Prostate gland (tissue), 2 donors: ENCODE data around the gene PRKCD. TPM values are rescaled to one million over a fixed set of nuclear protein-coding genes. Genes with fewer than 3 reads are reported as not detected.

ENCODE experiments used
- DNase-seq: peaks from one replicate; pipeline ENCODE4 v3.0.0-alpha.2; 2019; ENCODE audit warnings: low spot score
- H3K27ac ChIP-seq, 2 donors: fragments of 200-600 bp; sonication (generic); 2 replicates each; pipeline ENCODE4 v1.5.1; 2017 to 2019
- H3K27me3 ChIP-seq: fragments of 200-600 bp; sonication (generic); replicated peaks from 2 replicates; pipeline ENCODE4 v1.5.1; 2019; ENCODE audit not compliant: insufficient read depth
- H3K36me3 ChIP-seq, 2 donors: fragments of 200-600 bp; sonication (generic); 1 replicate in 1 of 2; 2 replicates in 1 of 2; pipeline versions ENCODE4 v1.5.1 to v1.8.1; 2017 to 2019
- H3K4me1 ChIP-seq: fragments of 200-600 bp; sonication (generic); replicated peaks from 2 replicates; pipeline ENCODE4 v1.5.1; 2019
- H3K4me3 ChIP-seq, 2 donors: fragments of 200-600 bp; sonication (generic); 2 replicates each; pipeline ENCODE4 v1.5.1; 2017 to 2019
- H3K9me3 ChIP-seq: fragments of 200-600 bp; sonication (generic); 2 replicates; pipeline ENCODE4 v1.5.1; 2017
- CTCF ChIP-seq, 4 experiments: fragments of 200-600 bp in 2 of 4; fragments of 450-650 bp in 2 of 4; sonication (generic) in 2 of 4; IDR thresholded peaks; 1 replicate in 3 of 4; 2 replicates in 1 of 4; pipeline ENCODE4 v1.5.1; 2016 to 2019; ENCODE audit warnings: antibody characterized with exemption in 4 of 4, mild to moderate bottlenecking in 2 of 4, moderate library complexity in 2 of 4
- POLR2A ChIP-seq: fragments of 450-650 bp; IDR thresholded peaks from one replicate; pipeline ENCODE4 v1.6.1; 2016; ENCODE audit warnings: antibody characterized with exemption, mild to moderate bottlenecking
- POLR2AphosphoS5 ChIP-seq: sonication (generic); formaldehyde crosslinking; IDR thresholded peaks from one replicate; pipeline ENCODE4 v1.6.1; 2017; ENCODE audit warnings: antibody characterized with exemption
- WGBS: methylation state at CpG from one replicate; pipeline ENCODE4 v1.1.5; 2018; 5-methylcytosine and 5-hydroxymethylcytosine counted together
- intact Hi-C: fragments of 100-400 bp; cut with DNase I; formaldehyde crosslinking; loops from one replicate; pipeline ENCODE4 v1.14.2; 2022
- total RNA-seq, 2 donors: library from RNA; depleted of rRNA; stranded (reverse); fragments of >200 nt; gene quantifications; one replicate each; pipeline ENCODE4 v1.1.0, GENCODE V29; 2016

Gene PRKCD
- total RNA-seq, 2 donors from 2014 or later, result 33.4 to 57.9 TPM

DNA sequence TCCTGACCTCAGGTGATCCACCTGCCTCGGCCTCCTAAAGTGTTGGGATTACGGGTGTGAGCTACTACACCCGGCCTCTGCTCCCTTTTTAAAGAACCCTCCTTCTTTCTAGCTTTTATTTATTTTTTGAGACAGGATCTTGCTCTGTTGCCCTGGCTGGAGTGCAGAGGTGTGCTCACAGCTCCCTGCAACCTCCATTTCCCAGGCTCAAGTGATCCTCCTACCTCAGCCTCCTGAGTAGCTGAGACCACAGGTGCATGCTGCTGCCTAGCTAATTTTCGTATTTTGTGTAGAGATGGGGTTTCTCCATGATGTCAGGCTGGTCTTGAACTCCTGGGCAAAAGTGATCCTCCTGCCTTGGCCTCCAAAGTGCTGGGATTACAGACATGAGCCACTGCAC lies 60.3 kb downstream of the PRKCD start:
- 92% methylated on average over 4 of the region's 4 CpGs for WGBS
- intact Hi-C loops, result loop anchor here (10.0 kb wide), 1 partner anchor 123 kb away; the partner anchor contains the start of gene DCP1A
- Histone ChIP-seq H3K9me3 (no peaks in the 10 kb centered on the region), H3K36me3 (peaks cover 0 to 13% of the 10 kb centered on the region in 2 donors), H3K27me3 (no peaks in the 10 kb centered on the region), H3K4me1 (no peaks in the 10 kb centered on the region), H3K27ac (no peak overlapping the region), H3K4me3 (no peak overlapping the region)
- DNase-seq, result no peak
- no peak for TF ChIP-seq POLR2A
- no peak for TF ChIP-seq POLR2AphosphoS5
- no peak for TF ChIP-seq CTCF (IDR thresholded peaks at IDR 0.05)

DNA sequence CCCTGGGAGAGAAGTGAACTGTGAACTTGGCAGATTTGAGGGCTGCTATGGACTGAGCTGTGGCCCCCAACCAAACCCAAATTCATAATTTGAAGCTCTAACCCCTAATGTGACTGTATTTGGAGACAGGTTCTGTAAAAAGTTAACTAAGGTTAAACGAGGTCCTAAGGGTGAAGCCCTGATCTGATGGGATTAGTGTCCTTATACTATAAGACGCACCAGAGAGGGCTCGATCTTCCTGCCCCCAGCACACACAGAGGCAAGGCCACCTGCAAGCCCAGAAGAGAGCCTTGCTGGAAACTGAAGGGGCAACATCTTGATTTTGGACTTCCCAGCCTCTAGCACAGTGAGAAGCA lies 60.8 kb downstream of the PRKCD start:
- no peak overlapping the region for H3K27ac ChIP-seq
- 89% methylated on average over 3 of the region's 3 CpGs for WGBS
- TF ChIP-seq POLR2A, result no peak
- TF ChIP-seq POLR2AphosphoS5, result no peak
- no peak for TF ChIP-seq CTCF (IDR thresholded peaks at IDR 0.05)
- H3K4me1 ChIP-seq, result no peaks in the 10 kb centered on the region
- no peaks in the 10 kb centered on the region for H3K27me3 ChIP-seq
- H3K9me3 ChIP-seq, result no peaks in the 10 kb centered on the region
- intact Hi-C loops, result loop anchor here (10.0 kb wide), 1 partner anchor 123 kb away; the partner anchor contains the start of gene DCP1A
- peaks cover 0 to 18% of the 10 kb centered on the region in 2 donors for H3K36me3 ChIP-seq
- H3K4me3 ChIP-seq, result no peak overlapping the region
- no peak for DNase-seq

- intact Hi-C loops, result loop anchor here (10.0 kb wide), 1 partner anchor 122 kb away; the partner anchor contains the start of gene DCP1A
- TF ChIP-seq POLR2AphosphoS5 (no peak), POLR2A (no peak), CTCF (IDR thresholded peaks at IDR 0.05) (no peak)
- no peak for DNase-seq
- H3K4me3 ChIP-seq, result no peak overlapping the region
- no peaks in the 10 kb centered on the region for H3K4me1 ChIP-seq
- no peaks in the 10 kb centered on the region for H3K27me3 ChIP-seq
- WGBS, result 90% methylated on average over 12 of the region's 12 CpGs
- H3K27ac ChIP-seq, result no peak overlapping the region
- peaks cover 0 to 23% of the 10 kb centered on the region in 2 donors for H3K36me3 ChIP-seq
- H3K9me3 ChIP-seq, result no peaks in the 10 kb centered on the region
Observed at GRCh38 chr3:53222183-53222901, 61.3 kb downstream of the PRKCD start.

DNA sequence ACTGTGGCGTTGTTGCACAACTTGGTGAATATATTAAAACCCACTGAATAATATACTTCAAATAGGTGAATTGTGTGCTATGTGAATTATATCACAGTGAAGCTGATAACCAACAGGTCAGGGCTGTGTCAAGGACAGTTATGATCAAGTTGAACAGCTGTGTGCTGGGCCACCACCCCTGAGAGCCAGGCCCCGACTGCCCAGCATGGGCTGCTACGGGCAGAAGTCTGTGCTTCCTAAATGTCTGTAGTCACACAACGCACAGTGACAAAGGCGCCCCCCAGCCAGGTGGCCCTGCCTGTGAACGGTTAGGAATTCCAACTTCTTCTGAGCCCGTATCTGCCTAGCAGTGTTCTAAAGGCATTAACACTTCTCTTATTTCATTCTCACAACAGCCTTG lies 62.0 kb downstream of the PRKCD start:
- TF ChIP-seq CTCF (IDR thresholded peaks at IDR 0.05), result no peak
- no peak for TF ChIP-seq POLR2A
- no peak for TF ChIP-seq POLR2AphosphoS5
- Histone ChIP-seq H3K4me3 (no peak overlapping the region), H3K36me3 (peaks cover 0 to 30% of the 10 kb centered on the region in 2 donors), H3K27ac (no peak overlapping the region), H3K9me3 (no peaks in the 10 kb centered on the region), H3K4me1 (no peaks in the 10 kb centered on the region), H3K27me3 (no peaks in the 10 kb centered on the region)
- WGBS, result 79% methylated on average over 7 of the region's 7 CpGs
- intact Hi-C loops, result loop anchor here (10.0 kb wide), 1 partner anchor 122 kb away; the partner anchor contains the start of gene DCP1A
- no peak for DNase-seq

DNA sequence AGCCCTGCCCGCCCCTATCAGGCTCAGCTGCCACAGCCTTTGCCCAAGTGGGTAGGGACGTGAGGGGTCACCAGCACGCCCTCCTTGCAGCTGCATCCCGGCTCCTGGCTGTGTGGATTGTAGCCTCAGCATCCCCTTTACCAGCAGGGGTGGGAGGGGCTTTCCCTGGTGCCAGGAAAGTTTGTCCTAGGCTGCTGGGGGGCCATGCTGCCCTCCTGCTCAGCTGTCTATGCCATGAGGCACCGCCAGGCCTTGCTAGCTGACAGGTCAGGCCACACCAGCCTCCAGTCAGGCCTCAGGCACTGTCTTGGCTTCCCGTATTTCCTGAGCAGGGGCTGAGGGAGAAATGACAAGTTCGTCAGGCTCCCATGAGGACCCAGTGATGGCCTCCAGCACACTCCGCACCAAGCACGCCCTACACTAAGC lies 62.5 kb downstream of the PRKCD start:
- TF ChIP-seq POLR2AphosphoS5 (no peak), POLR2A (no peak), CTCF (IDR thresholded peaks at IDR 0.05) (no peak)
- Histone ChIP-seq H3K36me3 (peaks cover 0 to 35% of the 10 kb centered on the region in 2 donors), H3K9me3 (no peaks in the 10 kb centered on the region), H3K4me3 (no peak overlapping the region), H3K27me3 (no peaks in the 10 kb centered on the region), H3K27ac (no peak overlapping the region), H3K4me1 (no peaks in the 10 kb centered on the region)
- WGBS, result 83% methylated on average over 9 of the region's 9 CpGs
- DNase-seq, result no peak
- intact Hi-C loops, result loop anchor here (10.0 kb wide), 1 partner anchor 121 kb away; the partner anchor contains the start of gene DCP1A
